ENCODE measurements around the gene PHKA1.
"Not testable (repeated sequence)": the region's sequence is repeated elsewhere in the genome, so short reads cannot be mapped to it uniquely, and the experiment has no call there.

Gene PHKA1

DNA sequence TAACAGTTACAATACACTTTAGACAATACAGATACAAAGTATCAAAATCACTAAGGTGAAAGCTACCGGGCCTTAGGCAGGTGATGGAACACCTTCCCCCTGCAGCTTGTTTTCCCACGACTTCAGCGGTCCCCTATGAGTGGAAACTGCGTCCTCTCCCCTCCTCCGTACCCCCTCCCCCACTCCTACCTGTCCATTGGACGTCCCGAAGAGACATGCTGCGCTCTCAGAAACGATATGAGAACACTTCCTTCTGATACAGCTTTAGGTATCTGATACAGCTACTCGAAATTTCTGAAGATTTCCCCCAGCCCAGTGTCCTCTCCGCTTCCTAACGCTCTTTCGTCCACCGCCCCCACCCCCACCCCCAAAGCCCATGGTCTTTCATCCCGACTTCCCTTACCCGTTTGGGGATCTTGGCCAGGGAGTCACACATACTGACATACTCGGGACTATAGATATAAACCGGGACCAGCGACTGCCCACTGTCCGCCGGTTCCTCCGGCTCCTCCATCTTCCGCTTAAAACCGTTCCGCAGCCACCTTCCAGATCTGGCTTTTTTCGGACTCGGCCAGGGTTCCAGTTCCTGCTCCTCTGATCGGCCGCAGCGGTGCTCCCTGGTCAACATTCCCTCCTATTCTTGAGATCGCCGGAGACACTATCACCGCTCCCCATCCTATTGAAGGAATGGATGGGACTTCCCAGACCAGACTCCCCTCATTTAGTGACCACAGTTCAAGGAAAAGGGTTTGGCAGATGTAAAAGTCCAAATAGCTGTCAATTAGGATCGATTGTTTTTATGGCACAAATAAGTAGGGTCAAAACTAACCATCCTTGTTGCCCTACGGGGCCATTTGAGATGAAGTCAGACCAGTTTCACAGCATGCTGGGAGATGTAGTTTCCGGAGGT, 141.6 kb downstream of the PHKA1 start, which contains the start of gene HDAC8:
Gene HDAC8, minus strand, starts transcription at position 596 of the 910 bp plus-strand sequence. Its CDS starts 82 bp downstream, at position 514.
- peak; percentile 50 for DNase-seq (ENCODE audit: low read depth)

DNA sequence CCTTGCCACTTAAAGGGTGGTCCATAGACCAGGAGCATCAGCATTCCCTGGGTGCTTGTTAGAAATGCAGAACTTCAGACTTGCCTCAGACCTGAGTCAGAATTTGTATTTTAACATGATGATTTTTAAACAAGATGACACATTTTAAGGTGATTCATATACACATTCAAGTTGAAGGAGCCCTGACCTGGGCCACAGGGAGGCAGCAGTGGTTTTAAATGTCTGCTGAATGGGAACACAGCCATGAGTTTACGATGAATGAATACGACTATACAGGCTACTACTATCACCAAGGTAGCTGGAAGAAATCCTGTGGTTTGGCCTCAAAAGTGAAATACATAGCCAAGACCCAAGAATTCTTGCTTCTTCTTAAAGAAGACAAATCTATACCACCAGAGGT, 144.3 kb downstream of the PHKA1 start:
- TF ChIP-seq, protein P1, sequence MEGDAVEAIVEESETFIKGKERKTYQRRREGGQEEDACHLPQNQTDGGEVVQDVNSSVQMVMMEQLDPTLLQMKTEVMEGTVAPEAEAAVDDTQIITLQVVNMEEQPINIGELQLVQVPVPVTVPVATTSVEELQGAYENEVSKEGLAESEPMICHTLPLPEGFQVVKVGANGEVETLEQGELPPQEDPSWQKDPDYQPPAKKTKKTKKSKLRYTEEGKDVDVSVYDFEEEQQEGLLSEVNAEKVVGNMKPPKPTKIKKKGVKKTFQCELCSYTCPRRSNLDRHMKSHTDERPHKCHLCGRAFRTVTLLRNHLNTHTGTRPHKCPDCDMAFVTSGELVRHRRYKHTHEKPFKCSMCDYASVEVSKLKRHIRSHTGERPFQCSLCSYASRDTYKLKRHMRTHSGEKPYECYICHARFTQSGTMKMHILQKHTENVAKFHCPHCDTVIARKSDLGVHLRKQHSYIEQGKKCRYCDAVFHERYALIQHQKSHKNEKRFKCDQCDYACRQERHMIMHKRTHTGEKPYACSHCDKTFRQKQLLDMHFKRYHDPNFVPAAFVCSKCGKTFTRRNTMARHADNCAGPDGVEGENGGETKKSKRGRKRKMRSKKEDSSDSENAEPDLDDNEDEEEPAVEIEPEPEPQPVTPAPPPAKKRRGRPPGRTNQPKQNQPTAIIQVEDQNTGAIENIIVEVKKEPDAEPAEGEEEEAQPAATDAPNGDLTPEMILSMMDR (IDR thresholded peaks at IDR 0.05; ENCODE audit: control insufficient read depth, extremely low read depth, insufficient read depth), result 0 out of 2 replicates have a peak, but pooled peaks have one; percentile 22
- no peak for DNase-seq (ENCODE audit: low read depth)
- H3K4me3 ChIP-seq (ENCODE audit: low read depth, low read length), result no peak overlapping the region

More for the DNA sequence above, 141.6 kb downstream of the PHKA1 start, which contains the start of gene HDAC8:
- TF ChIP-seq, protein P1 (IDR thresholded peaks at IDR 0.05; ENCODE audit: control insufficient read depth, extremely low read depth, insufficient read depth), result no peak
- H3K4me3 ChIP-seq (ENCODE audit: low read depth, low read length), result peak within 1 kb of the TSS; percentile 78

DNA sequence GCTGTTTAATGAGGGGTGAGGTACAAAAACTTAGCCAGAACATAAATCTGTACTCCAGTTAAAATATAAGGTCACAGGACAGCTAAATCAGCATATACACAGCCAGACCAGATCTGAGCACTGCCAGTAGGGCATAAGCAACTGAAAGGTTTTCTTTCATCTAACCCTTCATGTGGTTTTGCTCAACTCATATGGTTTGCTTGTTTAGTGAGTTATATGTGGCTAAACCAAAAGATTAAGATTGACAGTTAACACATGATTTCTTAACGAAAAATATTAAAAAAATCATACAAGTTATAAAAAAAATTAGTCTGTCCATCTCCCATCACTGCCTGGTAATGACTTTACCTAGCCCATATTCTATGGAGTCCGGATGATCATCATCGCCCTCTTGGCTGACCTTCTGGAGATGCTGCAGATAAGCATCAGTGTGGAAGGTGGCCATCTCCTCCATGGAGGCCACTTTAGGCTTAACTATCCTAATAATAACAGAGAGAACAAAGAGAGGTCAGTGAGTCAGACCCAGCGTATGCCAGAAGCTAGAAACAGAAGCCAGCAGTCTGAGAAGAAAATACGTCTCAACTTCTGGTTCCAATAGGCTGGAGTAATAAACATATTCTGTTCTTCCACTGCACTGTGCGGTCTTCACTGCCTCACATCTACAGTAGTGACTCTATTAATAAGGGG, 145.6 kb downstream of the PHKA1 start:
- TF ChIP-seq, protein P1 (IDR thresholded peaks at IDR 0.05; ENCODE audit: control insufficient read depth, extremely low read depth, insufficient read depth), result no peak
- H3K4me3 ChIP-seq (ENCODE audit: low read depth, low read length), result no peak overlapping the region
- DNase-seq (ENCODE audit: low read depth), result no peak

DNA sequence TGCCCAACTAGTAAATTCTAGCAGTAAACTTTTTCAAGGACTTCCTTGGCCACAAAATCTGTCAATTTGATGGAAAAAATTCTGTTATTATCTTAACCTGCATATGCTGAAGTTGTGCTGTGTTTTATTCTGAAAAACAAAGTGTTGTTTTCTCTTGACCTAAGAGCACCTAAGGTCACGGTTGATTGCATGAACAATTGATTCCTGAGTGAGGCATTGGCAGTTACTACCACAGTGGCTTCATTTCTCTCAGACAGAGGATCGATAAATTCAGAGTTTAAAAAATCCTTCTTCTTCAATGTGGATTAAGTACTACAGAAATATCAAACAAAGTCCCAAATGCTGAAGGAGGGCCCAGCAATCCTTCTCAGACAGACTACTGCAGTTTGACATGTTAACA, 147.7 kb downstream of the PHKA1 start:
- no peak for DNase-seq (ENCODE audit: low read depth)
- TF ChIP-seq, protein P1 (IDR thresholded peaks at IDR 0.05; ENCODE audit: control insufficient read depth, extremely low read depth, insufficient read depth), result no peak

DNA sequence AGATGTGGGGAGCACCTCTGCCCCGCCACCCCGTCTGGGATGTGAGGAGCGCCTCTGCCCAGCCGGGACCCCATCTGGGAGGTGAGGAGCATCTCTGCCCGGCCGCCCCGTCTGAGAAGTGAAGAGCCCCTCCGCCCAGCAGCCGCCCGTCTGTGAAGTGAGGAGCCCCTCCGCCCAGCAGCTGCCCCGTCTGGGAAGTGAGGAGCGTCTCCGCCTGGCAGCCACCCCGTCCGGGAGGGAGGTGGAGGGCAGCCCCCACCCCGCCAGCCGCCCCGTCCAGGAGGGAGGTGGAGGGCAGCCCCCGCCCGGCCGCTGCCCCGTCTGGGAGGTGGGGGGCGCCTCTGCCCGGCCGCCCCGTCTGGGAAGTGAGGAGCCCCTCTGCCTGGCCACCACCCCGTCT, 154.5 kb downstream of the PHKA1 start:
- H3K4me3 ChIP-seq (ENCODE audit: low read depth, low read length); DNase-seq (ENCODE audit: low read depth): not testable (repeated sequence)

More for the DNA sequence above, 147.7 kb downstream of the PHKA1 start:
- H3K4me3 ChIP-seq (ENCODE audit: low read depth, low read length), result no peak overlapping the region

DNA sequence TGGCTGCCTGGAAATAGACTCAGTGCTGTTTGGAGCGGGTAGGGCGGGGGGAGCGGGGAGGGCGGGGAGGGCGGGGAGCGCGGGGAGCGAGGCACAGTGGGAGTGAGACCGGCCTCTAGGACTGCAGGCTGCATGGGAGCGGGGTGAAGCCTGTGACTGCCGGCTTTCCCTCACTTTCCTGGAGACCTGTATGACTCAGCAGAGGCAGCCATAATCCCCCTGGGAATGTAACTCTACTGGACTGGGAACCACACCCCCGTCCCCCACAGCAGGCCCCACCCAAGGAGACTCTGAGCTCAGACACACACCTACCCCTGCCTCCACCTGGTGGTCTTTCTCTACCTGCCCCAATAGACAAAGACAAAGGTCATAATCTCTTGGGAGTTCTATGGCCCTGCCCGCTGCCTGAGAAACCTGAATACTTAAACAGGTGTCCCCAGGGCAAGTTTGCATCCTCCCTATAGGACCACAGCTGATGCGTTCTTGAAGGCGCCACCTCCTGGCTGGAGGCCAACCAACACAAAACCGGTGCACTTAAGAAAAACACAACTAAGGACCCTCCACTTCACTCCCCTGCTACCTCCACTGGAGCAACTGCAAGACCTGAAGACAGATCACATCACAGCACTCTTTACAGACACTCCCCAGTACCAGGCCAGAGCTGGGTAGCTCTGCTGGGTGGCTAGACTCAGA, 159.5 kb downstream of the PHKA1 start:
- TF ChIP-seq, protein P1 (IDR thresholded peaks at IDR 0.05; ENCODE audit: control insufficient read depth, extremely low read depth, insufficient read depth), result no peak
- DNase-seq (ENCODE audit: low read depth), result no peak

DNA sequence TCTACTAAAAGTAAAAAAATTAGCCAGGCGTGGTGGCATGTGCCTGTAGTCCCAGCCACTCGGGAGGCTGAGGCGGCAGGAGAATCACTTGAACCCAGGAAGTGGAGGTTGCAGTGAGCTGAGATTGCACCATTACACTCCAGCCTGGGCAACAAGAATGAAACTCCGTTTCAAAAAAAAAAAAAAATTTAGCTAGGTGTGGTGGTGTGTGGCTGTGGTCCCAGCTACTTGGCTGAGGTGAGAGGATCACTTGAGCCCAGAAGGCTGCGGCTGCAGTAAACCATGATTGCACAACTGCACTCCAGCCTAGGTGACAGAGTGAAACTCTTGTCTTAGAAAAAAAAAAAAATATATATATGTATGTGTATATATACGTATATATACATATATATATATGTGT, 161.7 kb downstream of the PHKA1 start:
- DNase-seq (ENCODE audit: low read depth); H3K4me3 ChIP-seq (ENCODE audit: low read depth, low read length): not testable (repeated sequence)

More for the DNA sequence above, 159.5 kb downstream of the PHKA1 start:
- no peak overlapping the region for H3K4me3 ChIP-seq (ENCODE audit: low read depth, low read length)

Data from LNCaP clone FGC (cell line).